Measurements from ENCODE around the gene SOX9. TPM values are rescaled to one million over a fixed set of nuclear protein-coding genes. Genes with fewer than 3 reads are reported as not detected.

The SOX9 gene
- total RNA-seq, 1 experiment from 2014 or later: 119 TPM

DNA sequence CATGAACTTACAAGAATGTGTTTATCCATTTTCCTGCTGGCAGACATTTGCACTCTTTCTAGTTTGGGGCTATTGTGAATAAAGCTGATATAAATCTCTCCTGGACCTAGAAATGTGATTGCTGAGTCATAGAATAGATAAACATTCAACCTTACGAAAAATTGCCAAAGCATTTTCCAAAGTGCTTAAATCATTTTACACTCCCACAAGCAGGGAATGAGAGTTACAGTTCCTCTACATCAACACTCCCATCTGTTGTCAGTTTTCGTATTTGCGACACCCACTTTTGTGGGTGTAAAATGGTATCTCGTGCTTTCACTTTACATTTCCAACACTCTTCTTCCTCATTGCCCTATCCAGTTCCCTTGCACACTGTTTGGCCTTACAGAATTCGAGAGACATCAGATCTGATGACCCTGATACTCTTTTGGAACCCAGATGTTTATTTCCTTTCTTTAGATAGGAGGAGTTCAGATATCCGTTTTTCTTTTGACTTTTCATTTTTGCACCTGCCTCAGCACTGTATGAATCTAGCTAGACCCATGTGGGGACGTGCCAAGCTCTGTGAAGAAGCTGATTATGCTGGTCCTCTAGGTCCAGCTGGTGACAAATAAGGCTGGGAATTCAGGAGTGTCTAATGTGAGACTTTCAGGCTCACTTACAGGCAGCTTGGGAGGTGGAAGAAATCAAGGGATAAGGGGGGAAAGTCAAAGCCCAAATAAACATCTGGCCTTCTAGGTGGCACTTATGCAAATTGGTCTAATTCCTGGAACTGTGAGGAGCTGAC lies 14.0 kb downstream of the SOX9 start:
- Histone ChIP-seq H3K27me3 (ENCODE audit: low read length) (no peaks in the 10 kb centered on the region), H3F3A (ENCODE audit: low read length, unreplicated experiment) (peaks cover 3% of the 10 kb centered on the region), H3K9me2 (replicated peaks; ENCODE audit: low read length) (no peaks in the 10 kb centered on the region), H3K4me3 (ENCODE audit: low read length) (no peak overlapping the region), H3K27ac (ENCODE audit: low read length) (no peak overlapping the region), H4K20me1 (ENCODE audit: low read length) (no peaks in the 10 kb centered on the region), H3K36me3 (ENCODE audit: low read depth, low read length) (no peaks in the 10 kb centered on the region), H3K4me1 (ENCODE audit: insufficient read depth, low read length) (peaks cover 40% of the 10 kb centered on the region), H3K9ac (ENCODE audit: low read length) (no peak overlapping the region), H2AFZ (ENCODE audit: low read length) (no peak overlapping the region), H3K79me2 (ENCODE audit: low read length) (no peaks in the 10 kb centered on the region), H3K9me3 (ENCODE audit: low read length) (no peaks in the 10 kb centered on the region), H3K4me2 (ENCODE audit: low read length) (peak overlapping the region; percentile 3; the same call in 1 of the 2 replicates)
- no TSS peak for BruUV-seq (replicated peaks)
- ATAC-seq (no peak), DNase-seq (peak; percentile 59)
- TF ChIP-seq CTCF (conservative IDR thresholded peaks at IDR 0.05; ENCODE audit: low read depth, low read length) (no peak), EZH2 (IDR thresholded peaks at IDR 0.05; ENCODE audit: low read length, unreplicated experiment) (no peak), EZH2phosphoT487 (IDR thresholded peaks at IDR 0.05; ENCODE audit: borderline replicate concordance, low read length) (no peak)
- CTCF ChIA-PET: no interaction called here
- POLR2A ChIA-PET (ENCODE audit: unreplicated experiment): interaction anchor here (0.7 kb wide), 1 partner anchor 161 kb away, joined by 3 read pairs; no protein-coding TSS in a partner anchor
- intact Hi-C loops (cut with micrococcal nuclease): no loop called here

DNA sequence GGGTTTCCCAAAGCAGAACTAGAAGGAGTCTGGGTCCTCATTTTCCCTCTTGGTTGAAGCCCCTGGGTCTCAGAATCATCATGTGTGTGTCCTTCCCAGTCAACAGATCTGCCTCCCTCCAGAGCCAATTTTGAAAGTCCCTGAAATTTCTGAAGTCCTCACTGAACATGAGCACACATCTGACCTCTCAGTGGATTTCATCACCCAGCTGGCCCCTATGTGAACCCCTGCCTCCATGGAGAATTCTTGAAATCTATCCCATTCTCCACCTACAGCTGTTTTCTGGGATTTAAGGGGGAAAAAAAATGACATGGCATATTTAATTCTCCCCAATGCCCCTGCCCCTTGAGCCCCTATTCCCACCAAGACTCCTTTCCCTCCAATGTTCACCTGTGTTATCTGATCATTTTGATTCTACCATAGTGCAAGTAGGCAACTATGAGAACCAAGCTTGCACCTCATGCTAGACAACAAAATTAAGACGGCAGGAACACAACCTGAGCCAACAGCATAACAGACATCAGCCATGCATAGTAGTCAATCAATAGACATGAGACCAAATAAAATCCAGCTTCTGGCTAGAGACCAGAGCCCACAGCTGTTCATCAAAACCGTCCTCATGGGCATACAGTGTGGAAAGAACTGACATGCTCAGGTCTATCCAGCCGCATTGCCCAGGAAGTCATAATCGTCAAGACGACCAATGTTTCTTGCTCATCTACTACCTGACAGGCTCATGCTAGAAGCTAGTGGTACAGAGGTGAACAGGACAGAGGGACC lies 14.9 kb downstream of the SOX9 start:
- ChIA-PET CTCF (interaction anchor here (0.6 kb wide), 1 partner anchor 299 kb away, joined by 3 read pairs; no protein-coding TSS in a partner anchor), POLR2A (ENCODE audit: unreplicated experiment) (interaction anchor here (0.5 to 0.7 kb wide), 3 partner anchors 46 to 403 kb away, joined by 3 to 4 read pairs (median 4); no protein-coding TSS in a partner anchor)
- H3K9ac ChIP-seq (ENCODE audit: low read length): no peak overlapping the region
- DNase-seq (no peak), ATAC-seq (no peak)
- no peaks in the 10 kb centered on the region for H3K27me3 ChIP-seq (ENCODE audit: low read length)
- peaks cover 40% of the 10 kb centered on the region for H3K4me1 ChIP-seq (ENCODE audit: insufficient read depth, low read length)
- H4K20me1 ChIP-seq (ENCODE audit: low read length): no peaks in the 10 kb centered on the region
- no peaks in the 10 kb centered on the region for H3K9me2 ChIP-seq (replicated peaks; ENCODE audit: low read length)
- H3K4me3 ChIP-seq (ENCODE audit: low read length): no peak overlapping the region
- peak overlapping the region; percentile 58 for H3K4me2 ChIP-seq (ENCODE audit: low read length)
- H3F3A ChIP-seq (ENCODE audit: low read length, unreplicated experiment): peaks cover 3% of the 10 kb centered on the region
- H3K36me3 ChIP-seq (ENCODE audit: low read depth, low read length): no peaks in the 10 kb centered on the region
- no peaks in the 10 kb centered on the region for H3K79me2 ChIP-seq (ENCODE audit: low read length)
- no peak for TF ChIP-seq CTCF (conservative IDR thresholded peaks at IDR 0.05; ENCODE audit: low read depth, low read length)
- no peak for TF ChIP-seq EZH2phosphoT487 (IDR thresholded peaks at IDR 0.05; ENCODE audit: borderline replicate concordance, low read length)
- TF ChIP-seq EZH2 (IDR thresholded peaks at IDR 0.05; ENCODE audit: low read length, unreplicated experiment): no peak
- H2AFZ ChIP-seq (ENCODE audit: low read length): no peak overlapping the region
- intact Hi-C loops (cut with micrococcal nuclease): no loop called here
- no TSS peak for BruUV-seq (replicated peaks)
- H3K9me3 ChIP-seq (ENCODE audit: low read length): no peaks in the 10 kb centered on the region
- H3K27ac ChIP-seq (ENCODE audit: low read length): no peak overlapping the region

Data from PC-3 (cell line).